ENCODE measurements around the gene RND2. TPM values are rescaled to one million over a fixed set of nuclear protein-coding genes. Genes with fewer than 3 reads are reported as not detected.

The RND2 gene
- total and polyA plus RNA-seq, 7 donors = 0.04 to 0.22 (median 0.09) TPM

DNA sequence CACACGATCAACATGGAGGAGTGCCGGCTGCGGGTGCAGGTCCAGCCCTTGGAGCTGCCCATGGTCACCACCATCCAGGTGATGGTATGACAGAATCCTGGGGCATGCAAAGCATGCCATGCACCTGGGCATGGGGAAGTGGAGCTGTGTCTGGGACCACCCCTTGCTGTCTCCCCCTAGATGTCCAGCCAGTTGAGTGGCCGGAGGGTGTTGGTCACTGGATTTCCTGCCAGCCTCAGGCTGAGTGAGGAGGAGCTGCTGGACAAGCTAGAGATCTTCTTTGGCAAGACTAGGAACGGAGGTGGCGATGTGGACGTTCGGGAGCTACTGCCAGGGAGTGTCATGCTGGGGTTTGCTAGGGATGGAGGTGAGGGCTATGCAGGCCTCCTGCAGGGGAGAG is 11.7 kb upstream of the RND2 start:
- Histone ChIP-seq H3K36me3 (ENCODE audit: insufficient read depth in 1 of 2, low read depth in 1 of 2) (peaks cover 0 to 45% of the 10 kb centered on the region in 2 donors), H3K27me3 (ENCODE audit: insufficient read depth in 3 of 3, low read length in 2 of 3) (no peaks in the 10 kb centered on the region), H3K27ac (no peak overlapping the region), H3K4me3 (no peak overlapping the region), H3K9me3 (no peaks in the 10 kb centered on the region), H3K4me1 (no peaks in the 10 kb centered on the region)
- DNase-seq (no peak), ATAC-seq (no peak)
- TF ChIP-seq, protein P1, sequence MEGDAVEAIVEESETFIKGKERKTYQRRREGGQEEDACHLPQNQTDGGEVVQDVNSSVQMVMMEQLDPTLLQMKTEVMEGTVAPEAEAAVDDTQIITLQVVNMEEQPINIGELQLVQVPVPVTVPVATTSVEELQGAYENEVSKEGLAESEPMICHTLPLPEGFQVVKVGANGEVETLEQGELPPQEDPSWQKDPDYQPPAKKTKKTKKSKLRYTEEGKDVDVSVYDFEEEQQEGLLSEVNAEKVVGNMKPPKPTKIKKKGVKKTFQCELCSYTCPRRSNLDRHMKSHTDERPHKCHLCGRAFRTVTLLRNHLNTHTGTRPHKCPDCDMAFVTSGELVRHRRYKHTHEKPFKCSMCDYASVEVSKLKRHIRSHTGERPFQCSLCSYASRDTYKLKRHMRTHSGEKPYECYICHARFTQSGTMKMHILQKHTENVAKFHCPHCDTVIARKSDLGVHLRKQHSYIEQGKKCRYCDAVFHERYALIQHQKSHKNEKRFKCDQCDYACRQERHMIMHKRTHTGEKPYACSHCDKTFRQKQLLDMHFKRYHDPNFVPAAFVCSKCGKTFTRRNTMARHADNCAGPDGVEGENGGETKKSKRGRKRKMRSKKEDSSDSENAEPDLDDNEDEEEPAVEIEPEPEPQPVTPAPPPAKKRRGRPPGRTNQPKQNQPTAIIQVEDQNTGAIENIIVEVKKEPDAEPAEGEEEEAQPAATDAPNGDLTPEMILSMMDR (IDR thresholded peaks at IDR 0.05) = no peak
- intact Hi-C loops (cut with DNase I) = no loop called here
- 75 to 79% (median 75%) methylated on average over 8 of the region's 8 CpGs for WGBS, 3 donors

GRCh38 chr17:43014020-43014648 is 10.9 kb upstream of the RND2 start:
- H3K4me3 ChIP-seq = no peak overlapping the region
- H3K4me1 ChIP-seq = peaks cover 3% of the 10 kb centered on the region
- no peak for DNase-seq
- TF ChIP-seq, protein P1 (IDR thresholded peaks at IDR 0.05) = no peak
- no peak for ATAC-seq
- no peaks in the 10 kb centered on the region for H3K27me3 ChIP-seq (ENCODE audit: insufficient read depth in 3 of 3, low read length in 2 of 3)
- H3K27ac ChIP-seq = no peak overlapping the region
- no peaks in the 10 kb centered on the region for H3K9me3 ChIP-seq
- 78 to 82% (median 79%) methylated on average over 12 of the region's 12 CpGs for WGBS, 3 donors
- peaks cover 0 to 52% of the 10 kb centered on the region in 2 donors for H3K36me3 ChIP-seq (ENCODE audit: insufficient read depth in 1 of 2, low read depth in 1 of 2)
- intact Hi-C loops (cut with DNase I) = no loop called here

DNA sequence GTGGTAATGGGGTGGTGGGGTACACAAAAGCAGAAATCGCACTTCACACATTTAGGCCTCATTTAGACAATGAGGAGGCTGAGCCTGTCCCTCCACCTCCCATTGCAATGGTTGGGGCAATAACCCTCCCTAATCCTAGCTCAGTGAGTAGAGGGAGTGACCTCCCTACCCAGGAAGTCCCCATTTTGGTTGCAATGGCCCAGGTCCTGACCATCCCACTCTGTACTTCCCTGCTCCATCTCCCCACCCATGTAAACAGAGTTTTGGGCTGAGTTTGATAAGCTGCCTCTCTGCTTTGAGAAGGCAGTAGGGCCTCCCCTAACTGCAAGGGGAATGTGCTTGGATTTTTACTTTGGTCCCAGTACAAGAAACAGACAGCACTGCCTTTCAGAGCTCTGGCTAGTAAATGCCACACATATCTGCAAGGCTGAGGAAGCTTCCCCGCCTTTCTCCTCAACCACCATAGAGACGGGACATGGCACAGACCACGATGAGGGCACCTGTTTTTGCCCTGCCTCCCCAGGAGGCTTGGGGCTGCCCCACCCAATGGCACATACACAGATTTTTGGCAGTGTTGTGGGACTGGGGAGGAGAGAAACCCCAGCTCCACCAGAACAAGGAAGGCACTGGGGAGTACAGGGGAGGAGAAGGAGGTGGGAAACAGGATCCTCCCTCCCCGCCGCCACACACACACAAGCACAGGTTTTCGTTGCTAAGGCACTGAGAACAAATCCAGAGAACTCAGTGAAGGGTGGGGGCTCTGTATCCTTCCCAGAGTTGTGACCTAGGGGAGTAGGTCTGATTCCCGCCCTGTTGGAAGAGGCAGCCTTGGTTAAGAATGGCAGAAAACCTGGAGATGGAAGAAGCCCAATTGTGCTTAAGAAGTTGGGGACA is 10.1 kb upstream of the RND2 start:
- ATAC-seq (no peak), DNase-seq (no peak)
- Histone ChIP-seq H3K36me3 (ENCODE audit: insufficient read depth in 1 of 2, low read depth in 1 of 2) (peaks cover 0 to 52% of the 10 kb centered on the region in 2 donors), H3K4me1 (peaks cover 5% of the 10 kb centered on the region), H3K27ac (peak overlapping the region; percentile 46), H3K27me3 (ENCODE audit: insufficient read depth in 3 of 3, low read length in 2 of 3) (no peaks in the 10 kb centered on the region), H3K9me3 (no peaks in the 10 kb centered on the region), H3K4me3 (no peak overlapping the region)
- intact Hi-C loops (cut with DNase I) = no loop called here
- WGBS, 3 donors = 71 to 76% (median 75%) methylated on average over 8 of the region's 8 CpGs
- TF ChIP-seq, protein P1 (IDR thresholded peaks at IDR 0.05) = no peak

GRCh38 chr17:43015579-43015978 is 9.5 kb upstream of the RND2 start:
- H3K4me3 ChIP-seq = no peak overlapping the region
- WGBS, 3 donors = 45 to 54% (median 49%) methylated on average over 8 to 9 of the region's 9 CpGs
- peak overlapping the region; percentile 46 for H3K27ac ChIP-seq
- TF ChIP-seq, protein P1 (IDR thresholded peaks at IDR 0.05) = no peak
- H3K27me3 ChIP-seq (ENCODE audit: insufficient read depth in 3 of 3, low read length in 2 of 3) = no peaks in the 10 kb centered on the region
- H3K4me1 ChIP-seq = peaks cover 7% of the 10 kb centered on the region
- H3K36me3 ChIP-seq (ENCODE audit: insufficient read depth in 1 of 2, low read depth in 1 of 2) = peaks cover 0 to 52% of the 10 kb centered on the region in 2 donors
- intact Hi-C loops (cut with DNase I) = no loop called here
- H3K9me3 ChIP-seq = no peaks in the 10 kb centered on the region
- ATAC-seq = peak; percentile 22 to 66 (median 64)
- DNase-seq = peak; percentile 73 to 87

Data from psoas muscle (tissue), 8 donors.